GM20431 (cell line): ENCODE results near the gene C6orf120.
"Not testable (repeated sequence)": the region's sequence is repeated elsewhere in the genome, so short reads cannot be mapped to it uniquely, and the experiment has no call there.

Experiments
- in situ Hi-C: fragments of 300-500 bp; cut with MseI, MboI; formaldehyde crosslinking; loops from one replicate; pipeline ENCODE4 v1.15.0; 2020; ENCODE audit warnings: low sequenced_read_pairs; ENCODE audit not compliant: unreplicated experiment

The C6orf120 gene

DNA sequence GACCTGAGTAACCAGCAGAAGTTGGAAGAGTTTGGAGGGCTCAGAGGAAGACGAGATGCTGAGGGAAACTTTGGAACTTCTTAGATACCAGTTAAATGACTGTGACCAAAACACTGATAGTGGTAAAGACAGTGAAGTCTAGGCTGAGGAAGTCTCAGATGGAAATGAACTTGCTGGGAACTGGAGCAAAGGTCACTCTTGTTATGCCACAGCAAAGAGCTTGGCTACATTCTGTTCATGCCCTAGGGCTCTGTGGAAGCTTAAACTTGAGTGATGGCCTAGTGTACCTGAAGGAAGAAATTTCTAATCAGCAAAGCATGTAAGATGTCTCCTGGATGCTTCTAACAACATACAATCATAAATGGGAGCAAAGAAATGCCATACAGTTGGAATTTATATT is 24.8 kb upstream of the C6orf120 start:
- in situ Hi-C loops = no loop called here

DNA sequence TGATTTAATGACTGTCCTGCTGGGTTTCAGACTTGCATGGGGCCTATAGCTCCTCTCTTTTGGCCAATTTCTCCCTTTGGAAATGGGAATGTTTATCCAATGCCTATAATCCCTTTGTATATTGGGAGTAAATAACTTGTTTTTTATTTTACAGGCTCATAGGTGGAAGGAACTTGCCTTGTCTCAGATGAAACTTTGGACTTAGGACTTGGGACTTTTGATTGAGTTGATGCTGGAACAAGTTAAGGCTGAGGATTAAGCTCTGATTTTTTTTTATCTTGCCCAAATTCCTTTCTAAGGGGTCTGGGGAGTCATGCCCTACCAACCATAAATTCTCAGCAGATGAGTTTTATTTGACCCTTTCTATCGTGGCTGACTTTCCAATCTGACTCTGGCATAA is 23.6 kb upstream of the C6orf120 start:
- in situ Hi-C loops = no loop called here

DNA sequence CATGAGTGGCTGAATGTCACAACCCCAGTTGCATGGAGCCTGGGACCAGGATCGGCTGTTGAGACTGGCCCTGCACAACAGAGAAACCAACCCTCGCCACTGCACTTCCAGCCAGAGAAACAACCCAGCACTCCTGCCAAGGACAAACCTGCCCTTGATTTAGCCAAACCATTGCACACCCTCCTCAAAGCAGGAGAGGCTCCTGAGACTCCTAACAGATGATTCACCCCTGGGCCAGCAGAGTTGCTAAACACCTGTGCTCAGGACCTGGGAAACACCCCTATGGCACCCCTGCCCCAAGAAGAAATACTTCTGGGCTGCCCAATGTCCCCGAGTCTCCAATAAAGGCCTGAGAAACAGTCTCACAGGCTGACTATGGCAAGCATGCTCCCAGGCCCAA is 17.9 kb upstream of the C6orf120 start:
- in situ Hi-C loops = no loop called here

DNA sequence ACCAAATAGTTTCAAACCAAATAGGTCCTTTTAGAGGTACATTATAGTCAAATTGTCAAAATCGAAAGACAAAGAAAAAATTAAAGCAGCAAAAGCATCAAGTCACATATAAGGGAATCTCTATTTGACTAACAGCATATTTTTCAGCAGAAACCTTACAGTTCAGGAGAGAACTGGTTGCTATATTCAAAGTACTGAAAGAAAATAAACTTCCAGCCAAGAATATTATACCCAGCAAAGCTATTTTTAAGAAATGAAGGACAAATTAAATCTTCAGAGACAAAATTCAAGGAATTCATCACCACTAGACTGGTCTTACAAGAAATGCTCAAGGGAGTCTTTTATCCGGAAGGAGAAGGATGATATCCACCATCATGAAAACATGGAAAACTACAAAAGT is 16.1 kb upstream of the C6orf120 start:
- in situ Hi-C loops = no loop called here

DNA sequence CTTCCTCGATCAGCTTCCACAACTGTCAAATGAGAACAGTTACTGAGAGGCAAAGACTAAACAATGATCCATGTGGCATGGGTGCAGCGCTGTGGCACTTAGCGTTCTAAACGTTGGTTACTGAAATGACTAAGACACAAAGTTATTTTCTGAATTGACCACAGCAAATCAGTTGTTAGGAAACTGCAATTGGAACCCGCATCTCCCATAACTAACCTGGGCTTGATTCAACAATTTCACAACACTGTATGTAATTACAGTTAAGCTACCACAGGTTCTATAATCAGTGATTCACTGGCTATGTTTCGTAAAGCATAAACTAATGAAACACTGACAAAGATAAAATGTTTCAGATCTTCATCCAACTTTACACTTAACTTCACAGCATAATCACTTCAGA is 12.6 kb upstream of the C6orf120 start:
- in situ Hi-C loops = no loop called here

DNA sequence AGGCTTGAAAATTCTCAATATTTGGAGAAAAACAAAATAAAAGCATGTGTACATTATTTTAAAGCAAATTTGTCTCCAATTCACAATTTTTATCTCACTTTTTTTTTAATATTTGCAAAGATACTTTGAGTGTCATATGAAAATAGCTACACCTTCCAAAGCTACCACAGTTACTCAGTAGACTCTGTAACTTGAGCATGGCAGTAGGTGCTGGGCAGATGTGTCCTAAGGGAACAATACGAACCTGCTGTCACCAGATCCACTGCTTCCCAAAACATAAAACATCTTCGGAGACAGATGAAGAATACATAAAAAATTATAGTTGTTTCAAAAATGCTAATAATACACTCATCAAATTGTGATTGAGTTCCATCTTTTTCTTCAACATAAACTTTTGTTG is 10.7 kb upstream of the C6orf120 start:
- in situ Hi-C loops = no loop called here

DNA sequence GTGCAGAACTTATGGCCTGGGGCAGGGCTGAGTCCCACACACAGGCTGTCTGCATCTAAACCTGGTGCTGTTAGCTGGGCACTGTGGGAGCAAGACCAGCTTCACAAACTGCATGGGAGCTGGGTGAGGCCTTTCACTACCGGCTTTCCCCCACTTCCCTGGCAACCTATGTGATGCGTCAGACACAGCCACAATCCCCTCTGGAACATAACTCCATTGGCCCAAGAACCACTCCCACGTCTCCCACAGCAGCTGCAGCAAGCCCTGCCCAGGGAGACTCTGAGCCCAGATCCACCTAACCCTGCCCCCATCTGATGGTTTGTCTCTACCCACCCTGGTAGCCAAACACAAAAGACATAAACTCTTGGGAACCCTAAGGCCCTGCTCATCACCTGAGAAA is 9.4 kb upstream of the C6orf120 start:
- in situ Hi-C loops = no loop called here

DNA sequence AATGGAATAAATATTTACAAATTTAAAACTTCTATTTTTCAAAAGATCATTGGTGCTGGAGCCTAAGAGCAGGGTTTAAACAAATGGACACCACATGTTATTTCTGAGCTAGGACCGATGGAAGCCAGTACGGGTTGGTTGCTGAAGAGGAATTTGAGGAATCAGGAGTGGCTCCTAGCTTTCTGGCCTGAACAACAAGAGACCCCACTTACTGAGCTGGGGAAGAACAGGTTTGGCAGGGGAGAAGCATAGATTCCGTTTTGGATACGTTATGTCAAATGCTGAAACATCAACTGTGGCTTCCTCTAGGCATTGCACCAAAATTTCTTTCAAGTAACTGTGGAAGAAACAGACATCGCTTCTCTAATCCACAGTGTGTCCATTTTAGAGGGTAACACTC is 6.8 kb upstream of the C6orf120 start:
- in situ Hi-C loops = no loop called here

DNA sequence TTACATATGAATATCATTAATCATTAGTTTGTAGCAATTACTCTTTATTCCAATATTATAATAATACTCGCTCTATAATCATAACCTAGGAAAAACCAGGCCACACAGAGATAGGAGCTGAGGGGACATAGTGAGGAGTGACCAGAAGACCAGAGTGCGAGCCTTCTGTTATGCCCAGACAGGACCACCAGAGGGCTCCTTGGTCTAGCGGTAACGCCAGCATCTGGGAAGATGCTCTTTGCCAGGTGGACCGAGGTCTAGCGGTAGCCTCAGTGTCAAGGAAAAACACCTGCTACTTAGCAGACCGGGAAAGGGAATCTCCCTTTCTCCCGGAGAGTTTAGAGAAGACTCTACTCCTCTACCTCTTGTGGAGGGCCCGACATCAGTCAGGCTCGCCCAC is 4.8 kb upstream of the C6orf120 start:
- in situ Hi-C loops = not testable (repeated sequence)

DNA sequence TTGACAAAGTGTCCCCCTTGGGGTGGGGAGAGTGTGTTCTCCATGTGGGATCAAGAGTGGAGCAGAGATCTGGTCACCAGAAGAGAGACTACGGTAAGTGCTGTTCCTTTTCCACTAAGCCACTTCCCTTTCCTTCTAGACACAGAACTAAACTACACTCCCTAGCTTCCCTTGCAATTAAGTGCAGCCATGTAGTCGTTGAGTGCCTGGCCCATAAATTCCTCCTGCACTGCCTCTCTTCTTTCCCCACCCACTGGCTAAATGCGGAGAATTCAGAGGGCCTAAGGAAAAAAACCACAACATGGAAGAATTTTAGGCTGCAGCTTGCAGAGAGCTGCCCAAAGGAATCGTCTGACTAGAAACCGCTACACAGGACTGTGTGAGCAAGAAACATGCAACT is 1.6 kb upstream of the C6orf120 start:
- in situ Hi-C loops = no loop called here

DNA sequence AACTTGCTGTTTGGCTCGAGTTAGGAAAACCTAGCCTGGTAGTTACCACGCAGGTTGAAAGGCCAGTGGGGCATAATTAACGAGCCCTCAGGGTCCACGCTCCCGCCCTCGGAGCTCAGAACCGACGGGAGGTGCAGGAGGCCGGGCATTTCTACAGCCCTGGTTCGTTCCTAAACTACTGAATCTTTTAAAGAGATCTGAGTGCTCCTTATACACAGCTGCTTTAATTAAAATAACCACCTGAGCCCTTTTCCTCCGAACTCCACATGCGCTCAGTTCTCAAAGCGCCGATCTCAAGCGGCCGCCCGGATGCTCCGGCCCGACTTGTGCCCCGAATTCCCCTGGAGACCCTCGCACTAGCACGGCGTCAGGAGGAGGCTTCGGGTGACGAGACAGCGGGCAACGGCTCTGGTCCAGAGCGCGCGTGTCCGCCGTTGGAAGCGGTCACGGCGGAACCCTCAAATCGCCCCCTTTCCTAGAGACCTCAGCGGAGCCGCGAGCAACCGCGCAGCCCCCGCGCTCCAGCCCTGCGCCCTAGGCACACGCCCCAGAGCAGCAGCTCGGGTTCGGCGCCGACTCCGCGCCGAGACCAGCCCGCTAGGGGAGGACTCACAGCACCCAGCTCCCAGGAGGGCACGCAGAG is 494 bp upstream of the C6orf120 start:
- in situ Hi-C loops = no loop called here

DNA sequence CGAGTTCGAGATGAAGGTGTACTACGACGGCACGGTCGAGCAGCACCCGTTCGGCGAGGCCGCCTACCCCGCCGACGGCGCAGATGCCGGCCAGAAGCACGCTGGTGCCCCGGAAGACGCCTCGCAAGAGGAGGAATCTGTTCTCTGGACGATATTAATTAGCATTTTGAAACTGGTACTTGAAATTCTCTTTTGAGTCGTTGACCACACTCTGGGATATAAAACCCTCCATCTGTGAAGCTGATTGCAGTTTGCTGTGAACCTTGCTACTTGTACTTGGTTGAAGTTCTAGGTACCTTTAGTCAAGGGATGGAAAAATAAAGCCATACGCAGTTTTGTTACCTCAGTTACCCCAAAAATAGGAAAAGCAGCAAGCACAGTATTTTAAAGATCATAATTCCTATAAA is 917 bp downstream of the C6orf120 start:
- in situ Hi-C loops = no loop called here

DNA sequence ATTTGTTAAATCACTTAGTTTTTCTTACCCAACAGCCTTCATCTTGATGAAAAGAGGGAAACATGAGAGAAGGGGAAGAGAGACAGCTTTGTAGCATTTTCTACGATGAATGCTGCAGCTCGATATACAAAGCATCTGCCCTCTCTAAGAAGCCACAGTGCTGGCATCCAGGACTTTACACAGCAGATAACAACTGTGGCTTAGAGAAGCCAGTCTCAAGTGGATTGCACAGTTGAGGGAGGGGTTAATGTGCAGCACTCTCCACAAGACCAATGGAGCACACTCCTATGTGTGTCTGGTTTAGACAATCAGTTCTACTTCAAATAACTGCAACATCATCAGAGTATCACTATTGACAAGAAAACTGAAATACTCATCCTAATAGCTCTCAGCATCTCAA is 5.8 kb downstream of the C6orf120 start:
- in situ Hi-C loops = no loop called here

DNA sequence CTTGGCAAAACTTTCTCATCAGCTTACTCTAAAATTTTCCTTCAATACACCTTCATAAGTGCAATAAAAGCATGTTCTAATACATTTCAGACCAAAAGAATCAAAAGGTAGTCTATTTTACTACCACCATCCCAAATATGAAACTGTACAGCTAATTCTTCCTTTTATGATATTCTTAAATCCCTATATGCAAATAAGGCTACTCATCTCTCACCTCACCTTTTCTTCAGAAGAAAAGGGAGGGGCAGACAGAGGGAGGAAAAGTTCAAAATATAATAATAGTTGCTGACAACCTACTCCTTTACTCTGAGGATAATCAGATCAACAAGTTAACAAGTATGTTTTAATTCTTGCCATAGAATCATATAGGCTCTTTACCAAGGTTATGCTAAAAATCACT is 7.4 kb downstream of the C6orf120 start:
- in situ Hi-C loops = no loop called here

DNA sequence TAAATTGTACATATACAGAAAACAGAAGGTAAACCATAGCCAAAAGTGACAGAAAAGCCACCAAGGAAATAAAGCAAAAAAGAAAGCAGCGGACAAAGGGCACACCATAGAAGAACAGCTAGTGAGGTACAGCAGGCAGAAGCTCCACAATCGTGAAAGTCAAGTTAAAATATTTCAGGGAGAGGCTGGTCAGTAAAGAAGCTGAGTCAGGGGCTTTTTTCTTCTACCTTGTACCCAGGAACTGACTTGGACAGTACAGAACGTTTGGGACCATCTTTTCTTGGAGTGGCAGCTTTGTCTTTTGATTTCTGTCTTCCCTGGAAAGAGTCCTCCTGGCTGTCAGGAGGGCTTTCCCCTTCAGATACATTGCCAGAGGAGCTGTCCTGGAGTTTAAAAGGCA is 8.1 kb downstream of the C6orf120 start:
- in situ Hi-C loops = no loop called here

DNA sequence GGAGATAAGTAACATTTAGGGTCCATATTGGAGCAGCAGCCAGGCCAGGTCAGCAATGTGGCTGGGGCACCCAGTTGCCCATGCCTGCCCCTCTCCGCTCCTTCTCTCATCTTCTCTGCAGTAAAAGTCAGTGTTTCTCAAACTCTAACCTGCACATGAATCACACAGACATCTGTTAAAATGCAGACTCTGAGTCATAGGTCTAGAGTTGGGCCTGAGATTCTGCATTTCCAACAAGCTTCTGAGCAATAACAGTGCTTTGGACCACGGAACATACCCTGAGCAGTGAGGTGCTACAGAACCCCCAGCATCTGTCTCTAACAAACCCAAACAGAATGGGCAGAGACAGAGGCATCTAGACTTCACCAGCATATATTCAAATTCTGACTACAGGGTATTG is 12.3 kb downstream of the C6orf120 start:
- in situ Hi-C loops = no loop called here

DNA sequence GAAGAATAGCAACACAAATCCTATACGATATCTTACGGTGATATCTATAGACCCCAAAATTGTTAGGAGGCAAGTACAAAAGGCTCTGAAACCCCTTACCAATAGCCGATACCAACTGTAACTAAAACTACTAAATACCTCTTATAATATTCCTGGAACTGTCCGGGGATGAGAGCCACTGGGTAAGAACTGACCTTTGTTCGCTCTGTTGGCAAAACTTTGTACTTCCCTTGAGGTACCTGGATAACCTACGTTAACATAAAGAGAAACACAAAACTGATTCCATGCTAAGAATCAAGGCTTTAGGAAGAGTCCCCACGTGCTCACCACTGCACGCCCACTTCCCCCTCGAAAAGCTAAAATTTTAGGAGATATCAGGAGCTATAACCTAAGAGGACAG is 12.7 kb downstream of the C6orf120 start:
- in situ Hi-C loops = no loop called here

DNA sequence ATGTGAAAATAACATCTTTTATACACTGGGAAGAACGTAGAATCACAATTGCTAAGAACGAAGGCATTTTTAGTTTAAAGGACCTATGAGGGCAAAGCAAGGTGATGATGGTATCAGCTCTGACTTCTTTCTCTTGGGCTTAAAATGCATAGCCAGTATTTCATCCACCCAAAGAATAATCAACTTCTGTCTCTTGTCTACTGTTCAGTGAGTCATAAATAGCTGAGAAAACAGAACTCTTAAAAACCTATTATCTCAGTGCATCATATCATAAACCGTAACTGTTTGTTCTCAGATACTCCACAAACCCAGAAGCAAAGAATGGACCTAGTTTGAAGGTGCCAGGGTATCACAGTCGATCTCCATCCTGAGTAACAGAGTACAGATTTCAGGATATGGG is 17.2 kb downstream of the C6orf120 start:
- in situ Hi-C loops = no loop called here

DNA sequence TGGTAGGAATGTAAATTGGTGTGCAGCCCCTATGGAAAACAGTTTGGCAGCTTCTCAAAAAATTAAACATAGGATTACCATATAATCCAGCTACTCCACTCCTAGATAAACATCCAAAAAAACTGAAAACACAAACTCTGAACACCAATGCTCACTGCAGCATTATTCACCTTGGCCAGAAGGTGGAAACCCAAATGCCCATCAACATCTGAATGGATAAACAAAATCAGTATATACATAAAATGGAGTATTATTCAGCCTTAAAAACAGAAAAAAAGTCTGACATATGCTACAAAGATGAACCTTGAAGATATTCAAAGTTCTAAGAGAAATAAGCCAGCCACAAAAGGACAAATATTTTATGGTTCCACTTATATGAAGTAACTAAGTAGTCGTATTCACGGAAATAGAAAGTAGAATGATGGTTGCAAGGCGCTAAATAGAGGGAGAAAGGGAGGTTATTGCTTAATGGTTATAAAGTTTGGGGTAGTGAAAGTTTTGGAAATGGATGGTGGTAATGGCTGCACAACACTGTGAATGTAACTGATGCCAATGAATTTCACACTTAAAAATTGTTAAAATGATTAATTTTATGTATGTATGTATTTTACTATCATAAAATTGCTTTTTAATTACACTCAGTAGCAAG is 18.4 kb downstream of the C6orf120 start:
- in situ Hi-C loops = no loop called here

DNA sequence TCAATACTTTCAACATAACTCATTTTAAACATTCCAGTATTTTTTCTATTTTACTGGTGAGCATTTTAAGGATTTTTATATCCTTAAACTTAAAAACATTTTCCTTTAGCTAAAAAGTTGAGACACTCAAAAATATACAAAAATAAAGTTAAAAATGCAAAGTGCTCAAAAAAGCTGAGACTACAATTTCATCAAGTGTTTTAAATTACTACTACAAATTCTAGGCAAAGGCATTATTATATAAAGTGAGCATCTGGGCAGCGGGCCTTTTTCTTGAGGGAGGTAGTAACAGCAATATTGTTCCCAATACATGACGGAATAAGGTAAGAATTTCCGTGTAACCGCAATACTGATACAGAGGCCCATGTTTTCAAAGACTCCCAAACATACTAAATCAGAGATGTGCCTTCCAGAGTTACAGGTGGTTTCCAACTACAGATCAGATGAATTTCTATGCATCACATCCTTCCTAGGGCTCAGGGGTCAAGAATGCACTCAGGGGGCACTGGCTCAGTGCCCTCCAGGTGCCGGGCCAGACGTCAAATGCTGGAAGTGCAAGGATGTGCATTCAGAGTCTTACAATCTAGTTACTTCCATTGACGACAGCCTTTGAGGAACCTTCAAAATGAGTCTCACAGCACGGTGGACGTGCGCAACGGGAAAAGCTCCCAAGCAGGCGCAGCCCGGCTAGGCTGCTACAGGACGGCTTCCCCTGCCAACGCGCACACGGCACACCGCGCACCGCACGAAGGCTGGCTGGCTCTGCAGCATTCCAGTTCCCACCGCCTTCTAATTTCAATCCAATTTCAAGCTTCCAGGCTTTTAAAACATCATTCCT is 20.7 kb downstream of the C6orf120 start:
- in situ Hi-C loops = no loop called here

DNA sequence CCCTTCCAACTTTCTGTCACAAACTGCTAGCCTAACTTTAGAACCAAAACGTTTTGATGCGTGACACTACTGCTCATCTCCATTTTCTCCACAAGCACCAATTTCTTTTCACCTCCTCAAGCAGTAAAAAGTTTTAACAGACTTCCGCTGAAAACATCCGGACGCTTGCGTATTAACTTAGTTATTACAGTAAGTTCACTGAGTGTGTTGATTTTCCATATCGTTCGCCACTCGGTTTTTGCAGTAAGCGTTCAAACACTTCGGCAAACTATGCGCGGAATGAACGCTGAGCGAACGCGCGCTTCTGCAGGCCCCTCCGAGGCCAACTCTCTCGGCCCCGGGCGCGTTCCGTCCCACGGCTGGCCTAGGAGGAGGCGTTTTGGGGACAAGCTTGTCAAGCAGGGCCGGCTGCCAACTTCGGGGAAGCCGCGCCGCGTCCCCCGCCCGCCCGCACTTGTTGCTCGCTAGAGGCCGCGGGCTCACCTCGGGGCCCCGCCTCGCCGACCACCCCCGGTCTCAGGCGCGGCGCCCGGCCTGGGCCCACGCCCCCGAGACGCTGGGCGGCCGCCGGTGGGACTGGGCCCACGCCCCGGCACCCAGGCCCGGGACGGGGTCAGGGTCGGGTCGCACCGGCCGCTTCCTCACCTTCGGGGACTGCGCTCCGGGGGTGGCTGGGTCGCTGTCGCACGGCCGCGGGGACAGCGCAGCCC is 21.4 kb downstream of the C6orf120 start:
- in situ Hi-C loops = no loop called here
